Cardiac ventricle fibroblast (primary cell): ENCODE measurements around the gene DPH1. TPM values are rescaled to one million over a fixed set of nuclear protein-coding genes. Genes with fewer than 3 reads are reported as not detected.

Source experiments
- total RNA-seq: library from RNA; depleted of rRNA; stranded (reverse); fragments of >200 nt; gene quantifications from 2 replicates; pipeline ENCODE4 v1.2.3, GENCODE V29; 2015

DPH1 gene
- 22.2 and 25.2 TPM in 2 replicates for total RNA-seq

DNA sequence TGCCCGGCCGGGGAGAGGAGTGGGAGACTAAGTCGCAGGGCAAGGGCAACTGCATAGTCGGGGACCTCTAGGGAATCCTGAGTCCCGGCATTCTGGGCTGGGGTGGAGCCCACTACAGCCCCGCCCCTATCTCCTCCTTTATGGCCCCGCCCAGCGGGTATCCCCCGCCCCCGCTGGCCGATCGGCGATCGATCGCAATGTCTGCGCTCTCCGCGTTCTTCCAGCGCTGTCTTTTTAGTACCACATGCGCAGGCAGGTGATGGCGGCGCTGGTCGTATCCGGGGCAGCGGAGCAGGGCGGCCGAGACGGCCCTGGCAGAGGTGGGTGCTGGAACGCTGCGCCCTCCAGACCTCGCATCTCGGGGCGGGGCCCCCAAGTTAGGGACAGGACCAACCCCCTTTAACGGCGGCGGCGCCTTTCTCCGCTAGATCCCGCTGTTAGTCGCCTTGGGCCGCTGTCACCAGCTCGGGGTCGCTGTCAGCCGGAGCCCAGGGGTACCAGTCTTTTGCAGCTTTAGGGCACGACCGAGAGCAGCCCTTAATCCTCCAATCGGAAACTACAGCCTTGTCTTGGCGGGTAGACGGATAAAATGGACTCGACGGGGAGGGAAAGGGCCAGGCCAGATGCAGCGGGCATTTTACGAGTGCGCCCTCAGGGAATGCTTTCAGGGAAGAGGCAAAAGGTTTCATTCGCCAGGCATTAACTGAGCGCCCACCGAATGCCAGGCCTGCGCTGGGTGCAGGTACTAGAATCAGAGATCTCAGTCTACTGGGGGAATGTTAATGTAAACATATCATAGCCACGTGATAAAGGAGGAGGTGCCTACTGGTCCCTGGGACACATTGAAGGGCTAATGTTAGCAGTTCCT is at the start of gene DPH1:
Gene DPH1 (plus strand): TSS at position 243 of the 868 bp plus-strand sequence. CDS start 17 bp downstream, at position 260.

DNA sequence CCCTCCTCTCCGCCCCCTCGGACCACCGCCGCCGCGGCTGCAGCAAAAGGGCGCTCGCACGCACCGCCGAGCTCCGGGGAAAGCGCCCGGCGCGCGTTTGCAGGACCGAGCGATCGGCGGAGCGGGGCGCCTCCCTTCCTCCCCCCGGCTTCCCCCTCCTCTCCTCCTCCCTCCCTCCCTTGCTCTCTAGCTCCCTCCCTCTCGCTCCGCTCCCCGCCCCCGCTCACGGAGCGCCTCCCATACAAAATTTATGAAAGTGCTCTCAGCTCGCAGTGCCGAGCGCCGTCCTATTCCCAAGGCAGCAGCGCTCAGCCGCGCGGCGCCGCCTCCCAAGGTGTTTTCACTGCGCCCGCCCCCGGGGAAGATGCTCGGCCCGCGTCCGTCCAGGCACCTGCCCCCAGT is 4.7 kb upstream of the DPH1 start, which contains the start of gene RTN4RL1:
Gene RTN4RL1 (minus strand): TSS at position 115 of the 402 bp plus-strand sequence. CDS start 469 bp downstream, outside the sequence.

DNA sequence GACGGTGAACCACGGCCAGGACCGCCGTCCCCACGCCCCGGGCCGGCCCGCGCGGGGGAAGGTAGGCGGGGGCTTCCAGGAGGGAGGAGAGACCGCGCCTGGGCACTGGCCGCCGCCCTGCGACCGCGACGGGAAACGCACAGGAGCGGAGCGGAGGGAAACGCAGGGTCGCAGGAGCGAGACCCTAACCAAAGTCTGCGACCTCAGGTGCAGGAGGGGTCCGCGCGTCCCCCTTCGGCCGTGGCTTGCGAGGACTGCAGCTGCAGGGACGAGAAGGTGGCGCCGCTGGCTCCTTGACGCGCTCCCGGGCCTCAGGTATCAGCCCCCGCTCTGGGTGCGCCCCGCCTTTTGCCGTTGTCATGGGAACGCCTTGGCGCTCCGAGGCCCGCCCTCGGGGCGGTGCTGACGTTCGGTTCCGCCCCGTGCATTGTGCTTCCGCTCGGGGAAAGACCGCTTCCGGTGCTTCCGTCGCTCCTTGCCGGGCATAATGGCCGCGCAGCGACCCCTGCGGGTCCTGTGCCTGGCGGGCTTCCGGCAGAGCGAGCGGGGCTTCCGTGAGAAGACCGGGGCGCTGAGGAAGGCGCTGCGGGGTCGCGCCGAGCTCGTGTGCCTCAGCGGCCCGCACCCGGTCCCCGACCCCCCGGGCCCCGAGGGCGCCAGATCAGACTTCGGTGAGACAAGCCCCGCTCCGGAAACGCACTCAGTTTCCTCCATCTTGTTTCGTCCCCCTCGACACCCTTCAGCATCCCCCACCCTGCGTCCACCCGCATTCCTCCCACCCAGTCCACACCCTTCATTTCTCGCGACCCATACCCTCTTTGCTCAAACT is 11.8 kb downstream of the DPH1 start, which contains the start of gene OVCA2:
Gene OVCA2 (plus strand): TSS at position 462 of the 829 bp plus-strand sequence. CDS start 26 bp downstream, at position 488.

DNA sequence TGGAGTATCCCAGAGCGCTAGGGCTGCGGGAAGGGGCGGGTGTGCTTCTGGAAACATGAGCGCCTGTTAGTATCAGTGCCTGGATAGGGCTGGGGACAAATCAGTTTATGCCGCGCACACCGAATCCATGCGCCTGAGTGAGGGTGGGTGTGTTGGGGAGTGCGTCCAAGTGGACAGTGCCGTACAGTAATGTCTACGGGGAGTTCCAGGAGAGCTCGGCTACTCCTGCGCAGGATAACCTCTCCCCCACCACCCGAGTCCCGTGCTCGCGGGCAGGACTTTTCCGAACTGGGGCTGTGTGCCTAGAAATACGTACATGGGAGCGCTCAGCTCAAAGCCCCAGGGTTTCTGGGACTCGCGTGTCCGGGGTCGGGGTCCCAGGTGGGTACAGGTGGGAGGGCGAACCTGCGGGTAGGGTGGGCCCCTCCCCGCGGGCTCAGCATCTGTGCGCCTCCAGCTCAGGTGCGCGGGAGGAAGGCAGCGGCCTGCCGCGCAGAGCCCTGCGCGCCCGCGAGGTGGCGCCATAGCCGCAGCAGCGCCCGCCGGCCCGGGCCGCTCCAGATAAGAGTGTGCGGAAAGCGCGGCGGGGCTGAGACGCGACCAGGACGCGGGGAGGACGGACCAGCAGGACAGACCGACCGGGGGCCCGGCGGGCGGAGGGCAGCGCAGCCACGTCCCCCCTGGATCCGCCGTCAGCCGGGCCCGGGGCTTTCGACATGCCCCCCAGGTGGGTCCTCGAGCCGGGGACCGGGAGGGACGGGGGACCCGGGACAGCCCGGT is 24.7 kb downstream of the DPH1 start, which contains the start of gene HIC1:
Gene HIC1 (plus strand): TSS at position 592 of the 780 bp plus-strand sequence. CDS start 1,588 bp downstream, outside the sequence.

Other genes with a start within 250 kb of the DPH1 start
- 5.6 and 6.1 TPM in 2 replicates for gene SMYD4, start 200.3 kb upstream of the DPH1 start, total RNA-seq
- gene RPA1, start 200.1 kb upstream of the DPH1 start, total RNA-seq: 26.0 and 26.8 TPM in 2 replicates
- gene RTN4RL1, start 4.8 kb upstream of the DPH1 start, total RNA-seq: 2.6 and 4.8 TPM in 2 replicates
- 26.9 and 48.5 TPM in 2 replicates for gene OVCA2, start 11.9 kb downstream of the DPH1 start, total RNA-seq
- gene HIC1, start 24.9 kb downstream of the DPH1 start, total RNA-seq: 49.2 and 51.7 TPM in 2 replicates